GM03348 (cell line): Measurements from ENCODE around the gene ISYNA1.

Source experiments
- DNase-seq: peaks from one replicate; pipeline ENCODE4 v3.0.0; 2012; ENCODE audit warnings: low spot score

ISYNA1 gene

GRCh38 chr19:18467978-18468377, 30.0 kb upstream of the ISYNA1 start:
- no peak for DNase-seq

GRCh38 chr19:18466354-18466753, 28.4 kb upstream of the ISYNA1 start:
- no peak for DNase-seq

GRCh38 chr19:18465964-18466339, 28.0 kb upstream of the ISYNA1 start:
- no peak for DNase-seq

DNA sequence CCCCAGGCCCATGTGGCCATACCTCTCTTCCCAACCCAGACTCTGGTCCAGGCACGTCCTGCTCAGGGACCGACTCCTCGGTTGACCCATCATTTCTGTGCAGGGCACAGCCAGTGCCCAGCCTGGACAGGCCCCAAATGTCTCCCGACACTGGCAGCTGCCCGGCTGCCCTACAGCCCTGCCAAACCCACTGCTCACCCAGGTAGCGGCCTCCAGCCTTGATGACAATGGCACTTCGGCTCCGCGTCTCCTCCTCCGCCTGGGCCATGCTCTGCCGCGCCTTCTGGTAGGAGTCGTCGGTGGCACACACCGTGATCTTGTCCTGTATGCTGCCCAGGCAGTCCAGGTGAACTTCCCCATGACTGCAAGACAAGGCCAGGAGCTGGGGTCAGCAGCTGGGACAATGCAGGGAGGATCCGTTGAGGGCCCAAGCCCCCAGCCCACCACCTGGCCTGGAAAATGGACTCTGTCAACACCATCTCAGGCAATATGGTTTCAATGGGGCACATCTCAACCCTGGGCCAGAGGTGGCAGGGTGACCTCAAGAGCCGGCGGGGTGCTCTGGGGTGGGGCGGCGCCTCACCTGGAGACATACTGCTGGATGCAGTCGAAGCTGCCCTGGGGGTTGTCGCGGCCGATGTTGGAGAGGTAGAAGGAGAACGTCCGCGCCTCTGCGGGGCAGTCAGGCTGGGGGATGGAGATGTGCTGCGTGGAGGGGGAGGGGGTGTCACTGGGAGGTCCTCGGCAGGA, 27.5 kb upstream of the ISYNA1 start:
- no peak for DNase-seq

DNA sequence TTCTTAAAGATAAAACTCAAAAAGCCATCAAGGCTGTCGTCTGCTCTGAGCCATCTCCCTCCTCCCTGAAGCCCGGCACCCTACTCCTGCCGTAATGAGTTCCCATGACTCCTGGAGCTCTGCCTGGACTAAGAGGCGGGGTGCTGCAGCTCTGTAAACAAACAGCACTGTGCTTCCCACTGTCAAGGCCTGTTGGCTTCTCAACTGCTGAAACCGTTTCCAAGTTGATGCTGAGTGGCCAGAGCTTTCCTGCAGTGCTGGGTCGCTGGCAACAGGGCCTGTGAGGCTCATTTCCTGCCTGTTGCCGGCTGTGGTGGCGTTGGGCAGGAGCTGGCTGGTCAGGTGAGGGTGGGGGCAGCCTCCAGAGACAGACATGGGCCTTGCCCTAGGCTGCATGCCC, 26.7 kb upstream of the ISYNA1 start:
- peak; percentile 84 for DNase-seq

DNA sequence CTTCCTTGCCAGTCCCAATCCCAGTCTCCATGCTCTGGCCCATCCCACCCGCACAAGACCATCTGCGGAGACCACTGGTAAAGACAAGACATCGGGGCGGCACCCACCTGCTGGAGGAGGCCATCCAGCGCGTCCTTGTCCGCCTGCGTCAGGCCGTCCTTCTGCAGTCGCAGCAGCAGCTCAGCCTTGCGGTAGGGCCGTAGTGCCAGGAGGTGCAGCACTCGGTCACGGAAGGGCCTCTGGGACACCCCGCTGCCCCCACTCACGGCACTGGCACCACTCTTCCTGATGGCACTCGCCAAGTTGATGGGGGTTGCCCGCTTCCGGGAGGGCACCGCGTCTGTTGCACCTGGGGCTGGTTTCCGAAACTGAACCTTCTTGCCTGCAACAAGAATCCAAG, 23.5 kb upstream of the ISYNA1 start:
- DNase-seq = no peak

GRCh38 chr19:18460900-18461299, 23.0 kb upstream of the ISYNA1 start:
- DNase-seq = no peak

DNA sequence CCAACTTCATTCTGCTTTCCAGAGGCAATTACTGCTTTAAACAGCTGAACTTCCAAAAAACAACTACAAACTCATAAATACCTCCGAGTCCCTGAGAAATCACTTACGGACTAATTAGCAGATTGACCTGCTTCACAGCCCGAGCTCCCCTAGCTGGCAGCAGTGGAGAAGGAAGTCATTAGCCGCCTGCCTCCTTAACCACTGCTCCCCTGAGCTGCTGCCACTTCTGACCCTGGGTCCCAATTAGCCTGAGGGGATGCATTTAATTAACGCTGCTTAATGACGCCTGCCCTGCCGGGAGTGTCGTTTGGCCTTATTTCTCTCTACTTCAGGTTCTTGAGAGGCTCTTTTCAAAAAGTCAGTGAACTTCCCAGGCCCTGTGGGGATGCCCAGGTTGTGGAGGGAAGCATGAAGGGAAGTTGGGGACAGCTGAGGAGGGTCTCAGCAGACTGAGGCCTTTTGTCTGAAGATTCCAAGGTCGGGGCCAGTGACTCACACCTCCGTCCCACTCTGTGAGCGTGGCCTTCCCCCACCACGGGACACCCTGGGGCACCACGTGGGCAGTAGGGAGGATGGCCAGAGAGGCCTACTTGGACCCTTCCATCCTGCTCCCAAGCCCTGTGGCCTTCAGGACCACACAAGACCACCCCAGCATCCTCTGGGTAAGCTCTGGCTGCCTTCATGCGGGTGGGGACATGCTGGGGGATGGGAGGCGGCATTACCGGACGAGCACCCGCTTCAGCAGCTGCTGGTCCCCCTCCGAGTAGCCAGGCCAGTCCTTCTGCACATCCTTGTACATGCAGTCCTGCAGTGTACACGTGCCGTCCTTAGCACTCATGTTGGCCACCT, 19.8 kb upstream of the ISYNA1 start:
- DNase-seq = no peak

DNA sequence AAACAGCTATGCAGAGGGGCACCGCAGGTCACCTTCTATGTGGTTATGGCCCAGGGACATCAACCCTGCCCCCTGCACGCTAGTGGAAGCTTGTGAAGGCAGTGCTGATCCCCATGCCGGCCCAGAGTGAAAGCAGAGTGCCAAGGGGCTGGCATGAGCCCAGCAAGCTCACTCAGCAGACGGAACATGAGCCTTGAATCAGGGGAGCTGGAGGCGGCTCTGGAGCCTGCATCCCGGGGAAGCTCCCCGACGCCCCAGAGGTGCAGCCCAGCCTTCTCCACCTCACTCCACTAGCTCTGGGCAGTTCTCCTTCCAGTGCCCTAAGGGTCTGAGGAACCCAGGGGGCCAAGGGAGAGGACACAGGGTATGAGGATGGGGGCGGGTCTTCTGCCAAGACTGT, 19.0 kb upstream of the ISYNA1 start:
- no peak for DNase-seq

DNA sequence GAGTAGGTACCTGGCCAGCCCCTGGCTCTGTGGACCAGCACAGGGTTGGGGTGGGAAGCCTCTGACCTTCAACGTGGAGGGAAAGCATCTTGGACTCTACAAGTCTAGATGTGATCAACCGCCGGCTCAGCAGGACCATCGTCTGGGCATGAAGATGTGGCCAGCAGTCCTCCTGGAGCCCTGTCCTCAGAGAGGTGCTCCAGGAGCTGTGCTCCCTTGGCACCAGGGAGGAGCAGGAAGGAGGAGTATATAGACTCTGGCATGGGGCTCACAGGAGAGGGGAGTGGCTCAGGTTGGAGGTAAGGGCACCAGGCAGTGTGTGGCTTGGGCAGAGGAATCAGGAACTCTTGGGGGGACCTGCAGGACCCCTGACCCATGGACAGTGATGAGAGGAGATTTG, 18.3 kb upstream of the ISYNA1 start:
- DNase-seq = no peak

GRCh38 chr19:18453269-18454024, 15.5 kb upstream of the ISYNA1 start:
- no peak for DNase-seq

DNA sequence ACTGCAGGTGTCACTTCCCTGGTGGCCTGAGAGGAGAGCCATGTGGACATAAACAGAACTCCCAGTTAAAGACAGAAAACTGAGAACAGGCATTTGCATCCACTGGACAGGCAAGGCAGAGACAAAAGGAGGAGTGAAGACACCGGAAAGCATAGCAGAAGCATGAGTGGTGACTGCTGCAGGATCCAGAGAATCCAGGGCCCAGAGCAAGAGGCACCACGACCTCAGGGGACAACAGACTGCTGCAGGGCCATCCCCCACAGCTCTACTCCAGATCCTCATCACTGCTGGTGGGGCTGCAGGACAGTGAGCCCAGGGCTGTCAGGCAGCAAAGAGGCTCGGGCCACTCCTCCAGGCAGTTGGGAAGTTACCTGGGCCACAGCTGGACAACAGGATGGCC, 14.5 kb upstream of the ISYNA1 start:
- no peak for DNase-seq

GRCh38 chr19:18450931-18451836, 13.3 kb upstream of the ISYNA1 start:
- DNase-seq = peak; percentile 91

- no peak for DNase-seq
Measured at GRCh38 chr19:18450021-18450930, 12.3 kb upstream of the ISYNA1 start.

DNA sequence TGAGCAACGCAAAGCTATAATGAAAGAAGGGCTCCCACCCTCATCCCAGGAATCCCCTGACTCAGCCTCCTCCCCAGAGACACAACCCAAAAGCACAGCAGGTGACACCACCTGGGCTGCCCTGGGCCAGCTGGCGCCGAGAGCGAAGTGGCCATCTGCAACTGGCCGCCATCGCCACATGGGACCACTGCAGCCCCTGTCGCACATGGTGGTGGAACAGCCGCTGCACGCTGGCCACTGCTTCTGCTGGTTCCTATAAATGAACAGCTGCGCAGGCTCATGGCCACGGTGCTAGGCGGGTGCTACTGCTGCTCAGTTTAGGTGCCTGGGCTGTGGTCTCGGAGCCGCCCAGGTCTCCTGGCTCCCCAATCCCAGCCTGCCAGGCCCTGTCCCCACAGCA, 11.6 kb upstream of the ISYNA1 start:
- no peak for DNase-seq

DNA sequence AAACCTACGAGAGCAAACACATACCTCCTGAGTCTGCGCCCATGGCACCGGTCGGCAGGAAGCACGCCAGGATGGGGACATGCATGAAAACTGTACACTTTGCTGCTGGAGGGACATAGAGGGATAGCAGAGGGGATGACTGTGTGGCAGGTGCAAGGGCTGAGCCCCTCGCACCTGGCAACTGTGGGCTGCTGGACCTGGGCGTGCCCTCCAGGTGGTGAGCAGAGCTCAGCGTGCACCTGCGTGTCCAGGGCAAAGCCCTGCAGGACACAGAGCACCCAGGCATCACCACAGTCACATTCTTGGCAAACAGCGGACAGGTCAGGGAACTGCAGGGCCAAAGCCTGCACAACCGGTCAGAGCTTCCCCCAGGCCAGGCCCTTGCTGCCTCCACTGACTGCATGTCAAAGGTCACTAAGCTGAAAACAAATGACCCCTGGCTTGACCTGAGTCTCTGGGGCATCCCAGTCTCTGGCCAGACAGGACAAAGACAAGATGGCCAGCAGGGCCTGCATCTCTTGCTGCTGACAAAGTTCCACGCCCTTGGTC, 9.0 kb upstream of the ISYNA1 start:
- DNase-seq = no peak

GRCh38 chr19:18446145-18446810, 8.3 kb upstream of the ISYNA1 start:
- DNase-seq = no peak

GRCh38 chr19:18445262-18445948, 7.5 kb upstream of the ISYNA1 start:
- DNase-seq = no peak

DNA sequence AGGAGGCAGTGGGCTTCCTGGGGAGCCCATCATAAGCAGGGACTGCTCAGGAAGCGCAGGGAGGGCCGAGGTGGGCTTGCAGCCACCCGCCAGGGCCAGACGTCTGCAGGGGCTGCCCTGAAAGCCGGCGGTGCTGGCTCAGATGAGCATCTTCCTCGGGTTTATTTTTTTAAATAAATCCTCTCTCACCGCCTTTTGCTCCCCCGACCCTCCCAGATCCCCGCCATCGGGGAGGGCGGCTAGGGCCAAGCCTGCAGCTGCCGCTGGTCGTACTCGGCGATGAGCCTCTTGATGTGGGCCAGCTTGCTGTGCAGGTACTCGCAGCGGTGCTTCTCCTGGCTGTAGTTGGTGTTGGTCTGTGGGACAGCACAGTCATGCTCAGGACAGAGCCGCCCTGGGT, 6.6 kb upstream of the ISYNA1 start:
- no peak for DNase-seq
